ENCODE measurements around the gene TRIL.

DNA sequence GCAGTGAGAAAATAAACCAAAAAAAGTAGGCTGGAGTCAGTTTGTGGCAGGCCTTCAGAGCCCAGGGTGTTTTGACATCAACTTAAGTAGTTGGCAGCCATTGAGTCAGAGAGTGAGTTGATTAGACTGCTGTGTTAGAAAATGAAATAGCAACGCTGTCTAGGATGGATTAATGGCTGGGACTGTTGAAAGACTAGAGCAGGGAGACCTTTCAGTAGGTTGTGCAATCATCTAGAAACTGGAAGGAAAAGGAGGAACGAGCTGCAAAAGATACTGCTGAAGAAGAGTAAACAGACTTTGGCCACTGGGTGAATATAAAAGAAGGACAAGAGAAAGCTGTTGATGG, 28.6 kb upstream of the TRIL start:
- TF ChIP-seq, protein P1, sequence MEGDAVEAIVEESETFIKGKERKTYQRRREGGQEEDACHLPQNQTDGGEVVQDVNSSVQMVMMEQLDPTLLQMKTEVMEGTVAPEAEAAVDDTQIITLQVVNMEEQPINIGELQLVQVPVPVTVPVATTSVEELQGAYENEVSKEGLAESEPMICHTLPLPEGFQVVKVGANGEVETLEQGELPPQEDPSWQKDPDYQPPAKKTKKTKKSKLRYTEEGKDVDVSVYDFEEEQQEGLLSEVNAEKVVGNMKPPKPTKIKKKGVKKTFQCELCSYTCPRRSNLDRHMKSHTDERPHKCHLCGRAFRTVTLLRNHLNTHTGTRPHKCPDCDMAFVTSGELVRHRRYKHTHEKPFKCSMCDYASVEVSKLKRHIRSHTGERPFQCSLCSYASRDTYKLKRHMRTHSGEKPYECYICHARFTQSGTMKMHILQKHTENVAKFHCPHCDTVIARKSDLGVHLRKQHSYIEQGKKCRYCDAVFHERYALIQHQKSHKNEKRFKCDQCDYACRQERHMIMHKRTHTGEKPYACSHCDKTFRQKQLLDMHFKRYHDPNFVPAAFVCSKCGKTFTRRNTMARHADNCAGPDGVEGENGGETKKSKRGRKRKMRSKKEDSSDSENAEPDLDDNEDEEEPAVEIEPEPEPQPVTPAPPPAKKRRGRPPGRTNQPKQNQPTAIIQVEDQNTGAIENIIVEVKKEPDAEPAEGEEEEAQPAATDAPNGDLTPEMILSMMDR (IDR thresholded peaks at IDR 0.05): no peak
- TF ChIP-seq POLR2A (IDR thresholded peaks at IDR 0.05): no peak
